Endometrial microvascular endothelial cells (primary cell): Measurements from ENCODE around the gene PHACTR3. TPM values are rescaled to one million over a fixed set of nuclear protein-coding genes. Genes with fewer than 3 reads are reported as not detected.

Source experiments
- in situ Hi-C: cut with HindIII; loops from 2 replicates; pipeline ENCODE4 v1.10.0; 2017; ENCODE audit warnings: low sequenced_read_pairs, low pct_unique_long_range_greater_than_20kb; ENCODE audit errors: inconsistent ontology term
- total RNA-seq: library from RNA; depleted of rRNA; stranded (reverse); fragments of >200 nt; gene quantifications from one replicate; pipeline ENCODE4 v1.2.3, GENCODE V29; 2015; ENCODE audit errors: inconsistent ontology term

PHACTR3 gene
- total RNA-seq, 1 donor from 2014 or later, result not detected

DNA sequence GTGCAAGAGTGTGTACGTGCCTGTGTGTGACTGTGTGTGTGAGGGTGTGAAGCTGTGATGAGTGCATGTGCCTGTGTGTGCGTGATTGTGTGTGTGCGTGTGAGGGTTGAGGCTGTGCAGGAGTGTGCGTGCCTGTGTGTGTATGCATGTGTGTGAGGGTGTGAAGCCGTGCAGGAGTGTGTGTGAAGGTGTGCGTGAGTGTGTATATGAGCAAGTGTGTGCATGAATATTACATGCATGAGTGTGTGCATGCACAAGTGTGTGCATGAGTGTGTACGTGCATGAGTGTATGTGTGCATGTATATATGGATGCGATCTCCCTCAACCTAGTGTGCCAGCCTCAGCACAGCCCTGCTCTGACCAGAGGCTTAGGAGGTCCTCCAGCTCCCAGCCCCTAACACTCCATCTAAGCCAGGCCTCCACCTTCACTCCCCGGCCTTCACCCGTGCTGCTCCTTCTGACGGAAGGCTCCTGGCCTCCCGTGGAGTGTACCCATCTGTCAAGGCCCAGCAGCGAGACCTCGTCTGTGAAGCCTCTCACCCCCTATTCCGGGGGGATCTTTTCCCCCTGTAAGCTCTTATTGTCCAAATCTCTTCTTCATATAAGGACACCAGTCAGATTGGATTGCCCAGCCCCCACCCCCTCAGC, 19.9 kb upstream of the PHACTR3 start:
- in situ Hi-C loops, result no loop called here

- in situ Hi-C loops, result no loop called here
These were observed 18.5 kb upstream of the PHACTR3 start for GRCh38 chr20:59585714-59586409.

GRCh38 chr20:59586613-59587012, 17.7 kb upstream of the PHACTR3 start:
- in situ Hi-C loops, result no loop called here

DNA sequence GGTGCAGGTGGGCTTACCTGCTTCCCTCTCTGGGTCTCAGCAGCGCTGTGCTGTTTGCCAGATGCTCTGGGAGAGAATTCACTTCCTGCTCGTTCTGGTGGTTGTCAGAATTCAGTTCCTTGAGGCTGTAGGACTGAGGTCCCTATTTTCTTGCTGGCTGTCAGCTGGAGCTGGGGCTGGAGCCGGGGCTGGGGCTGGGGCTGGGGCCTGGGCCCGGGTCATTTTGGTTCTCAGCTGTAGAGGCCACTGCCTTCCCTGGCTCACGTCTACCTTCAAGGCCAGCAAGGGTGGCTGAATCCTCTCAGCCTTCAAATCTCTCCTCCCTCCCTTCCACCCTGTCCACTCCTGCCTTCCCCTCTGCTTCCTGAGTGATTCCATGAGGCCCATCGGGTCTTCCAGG, 16.8 kb upstream of the PHACTR3 start:
- in situ Hi-C loops, result no loop called here

GRCh38 chr20:59588236-59588855, 16.0 kb upstream of the PHACTR3 start:
- in situ Hi-C loops, result no loop called here

- in situ Hi-C loops, result no loop called here
These were observed 15.2 kb upstream of the PHACTR3 start for GRCh38 chr20:59589086-59589684.

DNA sequence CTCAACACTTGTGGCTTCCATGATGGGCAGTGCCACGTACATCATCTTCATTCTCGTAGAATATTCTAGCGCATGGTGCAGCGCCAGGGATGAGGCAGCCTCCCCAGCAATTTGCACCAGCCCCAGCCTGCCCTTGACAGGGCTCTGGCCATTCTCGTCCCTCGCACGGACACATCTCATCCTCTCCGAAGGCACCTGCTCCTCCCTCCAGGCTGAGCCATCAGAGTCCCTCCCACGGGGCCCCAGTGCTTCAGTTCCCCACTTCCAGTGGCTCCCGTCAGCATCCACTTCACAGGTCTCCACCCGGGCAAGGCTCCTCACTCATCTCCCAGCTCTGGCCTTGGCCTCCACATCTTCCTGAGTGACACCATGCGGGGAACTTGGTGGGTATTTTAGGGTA, 13.3 kb upstream of the PHACTR3 start:
- in situ Hi-C loops, result no loop called here

GRCh38 chr20:59596690-59597089, 7.7 kb upstream of the PHACTR3 start:
- in situ Hi-C loops, result no loop called here

- in situ Hi-C loops, result no loop called here
These were observed 7.1 kb upstream of the PHACTR3 start for GRCh38 chr20:59597240-59597639.

- in situ Hi-C loops, result no loop called here
These were observed 5.6 kb upstream of the PHACTR3 start for GRCh38 chr20:59598625-59599310.

DNA sequence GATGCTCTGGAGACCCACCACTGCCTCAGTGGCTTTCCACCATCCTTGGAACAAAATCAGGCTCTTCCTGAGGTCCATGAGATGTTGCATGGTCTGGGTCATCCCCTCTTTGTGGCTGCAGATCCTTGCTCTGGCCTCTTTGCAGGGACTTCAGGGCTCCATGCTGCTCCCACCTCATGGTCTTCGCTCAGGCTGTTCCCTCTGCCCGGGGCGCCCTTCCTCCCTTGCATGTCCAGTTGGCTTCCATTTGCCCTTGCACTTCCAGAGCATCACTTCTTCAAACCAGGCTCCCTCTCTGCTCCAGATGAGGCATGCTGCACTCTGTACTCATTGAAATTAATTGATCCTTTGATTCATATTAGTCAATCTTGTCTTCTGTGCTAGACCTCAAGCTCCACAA, 4.4 kb upstream of the PHACTR3 start:
- in situ Hi-C loops, result no loop called here

DNA sequence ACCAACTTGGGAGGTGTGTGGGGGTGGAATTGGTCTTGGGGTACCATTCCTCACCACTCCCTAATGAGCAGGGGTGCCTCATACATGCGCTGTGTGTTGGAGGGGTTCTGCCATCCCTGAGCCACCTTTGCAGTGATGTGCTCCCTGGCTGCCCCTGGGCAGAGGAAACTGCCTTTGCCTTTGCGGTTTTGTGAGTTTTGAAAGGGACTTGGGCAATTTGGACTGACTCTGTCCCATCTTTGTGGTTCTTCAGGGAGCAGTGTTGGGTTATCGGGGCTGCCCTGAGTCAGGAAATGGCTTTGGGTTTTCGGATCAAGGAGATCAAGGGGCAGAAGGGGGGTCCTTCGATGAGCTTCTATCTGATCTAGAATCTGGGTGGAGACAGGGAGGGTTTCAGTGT, 3.9 kb upstream of the PHACTR3 start:
- in situ Hi-C loops, result no loop called here

DNA sequence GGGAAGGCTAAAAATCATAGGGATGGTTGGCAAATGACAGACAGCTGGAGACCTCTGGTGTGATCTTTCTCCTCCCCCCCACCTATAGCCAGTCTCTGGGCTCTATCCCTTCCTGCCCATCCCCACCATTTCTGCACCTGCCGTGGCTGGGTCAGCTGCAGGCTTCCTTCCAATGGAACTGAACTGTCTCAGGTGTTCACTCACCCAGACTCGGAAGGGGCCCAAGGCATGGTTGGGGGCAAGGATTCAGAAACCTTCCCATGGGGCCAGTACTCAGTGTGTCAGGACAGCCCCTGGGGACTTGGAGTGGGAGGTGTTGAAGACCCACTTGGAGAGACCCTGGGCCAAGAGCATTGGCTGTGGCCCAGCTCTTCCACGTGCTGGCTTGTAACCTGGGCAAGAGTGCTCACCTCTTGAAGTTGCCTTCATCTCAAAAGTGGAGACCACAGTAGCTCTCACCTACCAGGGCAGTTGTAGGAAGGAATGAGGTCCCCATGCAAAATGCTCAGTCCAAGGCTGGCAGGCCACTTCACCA, 1.7 kb upstream of the PHACTR3 start:
- in situ Hi-C loops, result no loop called here

DNA sequence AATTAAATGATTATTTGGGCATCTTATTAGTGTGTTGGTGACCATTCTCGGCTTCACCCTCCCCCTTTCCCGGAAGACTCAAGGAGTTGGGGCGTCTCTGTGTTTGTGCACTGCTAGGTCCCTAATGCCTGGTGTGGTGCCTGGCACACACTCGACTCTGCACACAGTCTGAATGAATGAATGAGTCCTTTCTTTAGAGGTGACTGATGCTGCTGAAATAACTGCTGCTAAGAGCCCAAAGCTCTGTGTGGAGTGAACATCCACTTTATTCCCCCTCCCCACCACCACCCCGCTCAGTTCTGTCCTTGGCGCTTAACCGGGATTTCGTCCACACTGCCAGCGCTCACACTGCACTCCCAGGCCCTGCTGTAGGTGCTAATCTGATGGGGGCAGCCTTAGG, 1.2 kb upstream of the PHACTR3 start:
- in situ Hi-C loops, result no loop called here

DNA sequence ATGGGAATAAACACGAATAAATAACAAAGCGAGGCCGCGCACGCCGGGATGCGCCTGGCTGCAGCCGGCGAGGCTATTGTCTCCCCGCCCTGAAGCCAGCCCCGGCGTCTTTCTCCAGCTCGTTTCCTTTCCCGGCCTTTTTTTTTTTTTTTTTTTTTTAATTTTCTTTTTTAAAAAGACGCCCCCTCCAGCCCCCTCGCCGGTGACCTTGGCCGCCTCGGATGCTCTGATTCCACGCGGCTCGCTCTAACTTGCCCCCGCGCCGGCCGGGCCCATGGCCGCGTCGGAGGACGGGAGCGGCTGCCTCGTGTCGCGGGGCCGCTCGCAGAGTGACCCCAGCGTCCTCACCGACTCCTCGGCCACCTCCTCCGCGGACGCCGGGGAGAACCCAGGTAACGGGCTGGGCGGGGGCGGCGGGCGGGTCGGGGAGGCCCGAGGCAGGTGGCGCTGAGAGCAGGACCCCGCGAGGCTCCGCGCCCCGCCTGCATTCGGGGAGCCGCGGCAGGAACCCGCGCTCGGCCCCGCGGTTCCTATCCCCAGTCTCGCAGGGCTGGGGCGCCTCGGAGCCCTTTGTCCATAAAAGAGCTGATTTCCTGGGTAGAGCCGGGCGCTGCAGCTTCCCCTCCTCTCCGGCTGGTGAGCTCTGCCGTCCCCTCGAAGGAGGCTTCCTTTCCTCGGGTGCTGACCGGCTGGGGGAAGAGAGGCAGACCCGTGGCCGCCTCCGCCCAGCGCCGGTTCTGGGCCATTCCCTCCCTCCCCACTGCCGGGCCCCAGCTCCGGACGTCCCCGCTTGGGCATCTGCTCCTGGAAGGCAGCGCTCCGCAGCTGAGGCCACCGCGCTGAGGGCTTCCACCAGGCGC, 631 bp downstream of the PHACTR3 start:
- in situ Hi-C loops, result no loop called here

DNA sequence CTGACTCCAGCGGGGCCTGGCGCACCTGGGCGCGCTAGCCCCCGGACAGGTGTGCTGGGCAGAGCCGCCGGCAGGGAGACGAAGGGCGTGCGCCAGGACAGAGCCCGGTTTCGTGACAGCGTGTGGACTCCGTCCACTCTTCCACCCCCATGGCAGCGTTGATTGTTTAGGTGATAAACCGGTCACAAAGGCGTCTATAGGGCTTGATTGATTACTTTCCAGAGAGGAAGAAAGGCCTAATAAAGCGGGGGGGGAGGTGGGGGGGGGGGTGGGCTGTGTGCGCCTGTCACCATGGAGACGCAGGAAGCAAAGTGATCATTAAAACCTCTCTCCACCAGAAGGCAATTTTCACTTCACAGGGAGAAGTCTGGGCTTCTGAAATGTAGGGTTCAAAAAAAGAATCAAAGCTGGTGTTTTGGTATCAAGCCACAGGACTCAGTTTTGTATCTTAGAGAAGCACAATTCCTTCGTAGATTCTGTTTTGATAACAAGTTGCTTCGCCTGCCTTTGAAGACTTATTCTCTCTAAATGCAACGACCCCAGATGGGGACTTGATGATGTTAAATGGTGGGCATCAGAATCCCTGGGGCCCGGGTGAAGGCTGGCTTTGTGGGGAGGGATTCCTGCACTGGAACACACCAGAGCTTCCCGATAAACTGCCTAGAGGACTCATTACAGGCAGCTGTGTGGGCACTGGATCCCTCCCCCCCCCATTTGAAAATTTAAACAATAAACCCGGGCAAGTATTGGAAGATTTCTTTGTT, 1.4 kb downstream of the PHACTR3 start:
- in situ Hi-C loops, result no loop called here

GRCh38 chr20:59606566-59606965, 2.2 kb downstream of the PHACTR3 start:
- in situ Hi-C loops, result no loop called here

DNA sequence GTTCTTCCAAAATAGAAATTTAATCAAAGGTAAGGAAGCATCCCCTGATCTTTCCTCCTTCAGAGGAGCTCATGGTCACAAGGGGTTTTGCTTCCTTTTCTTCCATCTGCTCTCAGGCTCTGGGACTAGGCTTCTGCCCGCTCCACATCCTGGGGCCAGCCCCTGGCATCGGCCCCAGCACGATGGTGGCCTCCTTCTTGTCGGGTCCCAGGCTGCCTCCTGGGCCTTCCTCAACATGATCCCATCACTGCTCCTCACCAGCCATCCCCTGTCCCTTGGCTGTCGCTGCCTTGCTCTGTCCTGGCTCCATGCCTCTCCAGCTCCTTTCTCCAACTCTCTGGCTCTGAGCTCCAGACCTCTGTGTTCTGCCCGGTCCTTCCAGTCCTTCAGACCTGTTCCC, 4.1 kb downstream of the PHACTR3 start:
- in situ Hi-C loops, result no loop called here
